ENCODE data around the gene KCTD18. TPM values are rescaled to one million over a fixed set of nuclear protein-coding genes. Genes with fewer than 3 reads are reported as not detected.

The KCTD18 gene
- total and polyA plus RNA-seq, 2 donors from 2014 or later, result 8.5 to 12.6 TPM

GRCh38 chr2:200461846-200462710 lies 47.8 kb downstream of the KCTD18 start:
- intact Hi-C loops (cut with DNase I), result no loop called here
- no peak for TF ChIP-seq CTCF (IDR thresholded peaks at IDR 0.05; ENCODE audit: borderline replicate concordance, extremely low read depth, insufficient read depth)
- Histone ChIP-seq H3K36me3 (ENCODE audit: control insufficient read depth in 2 of 3, insufficient read depth in 3 of 3, low read length in 3 of 3) (peaks cover 0 to 6% (median 5%) of the 10 kb centered on the region in 3 donors), H3K27me3 (ENCODE audit: control insufficient read depth, insufficient read depth, low read length) (no peaks in the 10 kb centered on the region), H3K4me3 (ENCODE audit: low read length in 3 of 3) (no peak overlapping the region), H3K27ac (ENCODE audit: low read depth in 2 of 2, low read length in 2 of 2) (no peak overlapping the region), H3K9me3 (ENCODE audit: control insufficient read depth in 2 of 3, insufficient read depth in 1 of 3, low read length in 3 of 3) (no peaks in the 10 kb centered on the region), H3K9ac (ENCODE audit: low read length in 3 of 3) (no peak overlapping the region), H3K4me1 (ENCODE audit: control insufficient read depth in 2 of 3, insufficient read depth in 2 of 3, low read depth in 1 of 3, low read length in 3 of 3) (no peaks in the 10 kb centered on the region)
- FAIRE-seq, result no peak
- no peak for DNase-seq

- H3K4me3 ChIP-seq (ENCODE audit: low read length in 3 of 3), result no peak overlapping the region
These were observed 50.8 kb downstream of the KCTD18 start for GRCh38 chr2:200459101-200459500.

DNA sequence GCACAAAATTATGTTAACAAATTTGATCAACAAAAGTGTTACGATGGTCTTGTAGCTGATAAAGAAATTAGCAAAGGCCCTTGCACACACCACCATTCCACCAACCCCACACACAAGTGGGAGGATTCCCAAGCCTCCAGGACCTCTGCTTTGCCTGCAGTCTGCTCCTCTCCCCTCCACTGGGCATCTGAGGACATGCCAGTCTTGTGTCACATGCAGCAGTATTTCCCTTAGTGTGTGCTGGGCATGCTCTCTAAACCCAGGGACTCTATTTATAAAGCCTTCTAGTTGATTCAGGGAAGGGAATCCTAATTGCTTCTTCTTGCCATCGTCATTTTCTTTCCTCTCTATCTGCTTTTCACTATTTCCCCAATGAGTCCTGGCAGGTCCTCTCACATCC lies 53.3 kb downstream of the KCTD18 start:
- Histone ChIP-seq H3K27me3 (ENCODE audit: control insufficient read depth, insufficient read depth, low read length) (no peaks in the 10 kb centered on the region), H3K9me3 (ENCODE audit: control insufficient read depth in 2 of 3, insufficient read depth in 1 of 3, low read length in 3 of 3) (no peaks in the 10 kb centered on the region), H3K4me3 (ENCODE audit: low read length in 3 of 3) (no peak overlapping the region), H3K36me3 (ENCODE audit: control insufficient read depth in 2 of 3, insufficient read depth in 3 of 3, low read length in 3 of 3) (peaks cover 0 to 2% (median 0%) of the 10 kb centered on the region in 3 donors), H3K27ac (ENCODE audit: low read depth in 2 of 2, low read length in 2 of 2) (no peak overlapping the region), H3K9ac (ENCODE audit: low read length in 3 of 3) (no peak overlapping the region), H3K4me1 (ENCODE audit: control insufficient read depth in 2 of 3, insufficient read depth in 2 of 3, low read depth in 1 of 3, low read length in 3 of 3) (peaks cover 0 to 6% (median 5%) of the 10 kb centered on the region in 3 donors)
- TF ChIP-seq CTCF (IDR thresholded peaks at IDR 0.05; ENCODE audit: borderline replicate concordance, extremely low read depth, insufficient read depth), result no peak
- intact Hi-C loops (cut with DNase I), result no loop called here
- FAIRE-seq, result no peak
- DNase-seq, result no peak

More at GRCh38 chr2:200459101-200459500, 50.8 kb downstream of the KCTD18 start:
- intact Hi-C loops (cut with DNase I), result no loop called here
- DNase-seq, result no peak
- no peaks in the 10 kb centered on the region for H3K9me3 ChIP-seq (ENCODE audit: control insufficient read depth in 2 of 3, insufficient read depth in 1 of 3, low read length in 3 of 3)
- H3K27me3 ChIP-seq (ENCODE audit: control insufficient read depth, insufficient read depth, low read length), result no peaks in the 10 kb centered on the region
- peaks cover 0 to 6% (median 5%) of the 10 kb centered on the region in 3 donors for H3K4me1 ChIP-seq (ENCODE audit: control insufficient read depth in 2 of 3, insufficient read depth in 2 of 3, low read depth in 1 of 3, low read length in 3 of 3)
- FAIRE-seq, result no peak
- no peak overlapping the region for H3K27ac ChIP-seq (ENCODE audit: low read depth in 2 of 2, low read length in 2 of 2)
- no peak for TF ChIP-seq CTCF (IDR thresholded peaks at IDR 0.05; ENCODE audit: borderline replicate concordance, extremely low read depth, insufficient read depth)
- no peak overlapping the region for H3K9ac ChIP-seq (ENCODE audit: low read length in 3 of 3)
- peaks cover 0 to 5% (median 4%) of the 10 kb centered on the region in 3 donors for H3K36me3 ChIP-seq (ENCODE audit: control insufficient read depth in 2 of 3, insufficient read depth in 3 of 3, low read length in 3 of 3)
